NCI-H146 (cell line): Measurements from ENCODE around the gene GNAQ.
A peak's percentile ranks its signal among the peaks of the same experiment; 100 is the strongest.

ENCODE experiments used
- DNase-seq: peaks from one replicate; lab custom pipeline; 2025; lab: John Stamatoyannopoulos, UW

Gene GNAQ

DNA sequence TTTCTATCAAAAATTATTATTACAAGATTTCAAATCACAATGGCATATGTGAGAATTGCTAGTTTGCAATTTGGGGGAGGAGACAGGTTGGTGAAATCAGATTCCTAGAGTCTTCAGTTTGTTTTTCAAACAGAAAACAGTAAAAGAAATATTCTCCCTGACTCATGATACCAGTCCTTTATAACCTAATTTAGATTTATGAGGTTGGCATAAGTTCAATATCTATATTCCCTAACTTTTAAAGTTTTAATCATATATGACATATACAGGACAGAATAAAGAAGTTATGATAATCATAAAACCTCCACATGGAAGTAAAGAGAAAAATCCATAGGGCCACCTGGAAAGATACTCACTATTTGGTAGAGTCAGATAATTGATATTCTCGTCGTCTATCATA is 216.4 kb downstream of the GNAQ start:
- no peak for DNase-seq

DNA sequence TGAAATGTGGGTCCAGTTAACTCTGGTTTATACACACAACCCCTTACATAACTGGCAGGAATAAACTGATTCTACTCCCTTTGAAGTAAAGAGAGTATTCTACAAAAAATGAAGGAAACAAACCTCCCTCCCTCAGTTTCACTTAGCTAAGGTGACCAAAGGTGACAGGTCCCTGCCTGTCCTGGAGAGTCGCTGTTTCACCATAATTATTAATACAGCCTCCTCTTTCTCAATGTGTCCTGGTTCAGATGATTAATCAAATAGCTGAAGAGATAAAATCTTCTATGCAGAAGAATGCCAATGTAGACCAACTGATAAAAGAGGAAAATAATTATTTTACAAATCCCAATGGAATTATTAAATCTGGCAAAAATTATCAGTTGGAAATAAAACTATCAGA is 219.8 kb downstream of the GNAQ start:
- no peak for DNase-seq

DNA sequence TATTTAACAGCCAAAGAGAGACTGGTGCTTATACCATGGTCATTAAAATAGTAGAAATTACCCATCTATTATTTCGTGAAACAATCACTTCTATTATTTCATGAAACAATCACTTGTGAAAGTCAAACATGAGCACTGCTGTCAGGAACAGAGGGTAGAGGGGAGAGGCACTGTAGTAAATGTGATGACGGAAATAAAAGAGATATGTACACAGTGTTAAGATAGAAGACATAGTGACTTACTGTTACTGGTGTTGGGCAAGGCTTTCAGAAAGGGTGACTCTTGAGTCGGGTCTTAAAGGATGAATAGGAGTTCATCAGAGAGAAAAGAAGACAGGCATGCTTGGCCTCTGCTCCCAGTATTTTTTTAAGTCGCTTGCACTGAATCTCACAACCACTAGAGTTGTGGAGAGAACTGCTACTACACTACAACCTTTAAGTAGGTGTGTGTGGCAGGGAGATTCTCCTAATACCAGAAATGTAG is 220.9 kb downstream of the GNAQ start:
- no peak for DNase-seq

DNA sequence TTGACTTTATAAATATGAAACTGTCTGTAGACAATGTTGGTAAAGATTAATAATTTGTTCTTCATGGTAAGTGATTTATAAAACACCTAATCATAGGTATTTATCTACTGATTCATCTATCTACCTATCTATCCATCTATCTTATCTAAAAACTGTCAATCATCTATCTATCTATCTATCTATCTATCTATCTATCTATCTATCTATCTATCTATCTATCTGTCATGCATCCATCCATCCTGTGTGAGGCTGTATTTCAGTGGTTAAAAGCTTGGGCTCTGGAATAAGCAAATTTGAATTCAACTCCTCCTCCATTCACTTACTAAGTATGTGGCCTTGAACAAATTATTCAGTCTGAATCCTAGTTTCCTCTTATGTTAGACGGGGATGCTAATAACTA is 221.6 kb downstream of the GNAQ start:
- no peak for DNase-seq

DNA sequence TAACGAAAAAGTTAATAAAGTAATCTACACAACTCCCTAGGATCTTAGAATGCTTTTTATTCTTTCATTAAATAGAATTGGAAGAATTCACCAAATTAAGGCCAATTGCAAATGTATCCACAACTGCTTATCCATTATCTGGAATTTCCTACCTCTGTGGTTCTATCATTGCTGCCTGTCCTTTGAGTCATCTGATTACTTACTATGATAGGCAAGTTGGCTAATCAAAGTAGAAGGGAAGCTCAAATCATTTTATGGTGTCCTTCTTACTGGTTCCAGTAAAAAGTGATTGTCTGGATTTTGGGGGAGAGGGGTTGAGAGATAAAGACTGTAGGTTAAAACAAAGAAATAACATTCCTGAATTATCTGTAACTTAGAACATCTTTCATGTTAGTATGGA is 222.1 kb downstream of the GNAQ start:
- no peak for DNase-seq

DNA sequence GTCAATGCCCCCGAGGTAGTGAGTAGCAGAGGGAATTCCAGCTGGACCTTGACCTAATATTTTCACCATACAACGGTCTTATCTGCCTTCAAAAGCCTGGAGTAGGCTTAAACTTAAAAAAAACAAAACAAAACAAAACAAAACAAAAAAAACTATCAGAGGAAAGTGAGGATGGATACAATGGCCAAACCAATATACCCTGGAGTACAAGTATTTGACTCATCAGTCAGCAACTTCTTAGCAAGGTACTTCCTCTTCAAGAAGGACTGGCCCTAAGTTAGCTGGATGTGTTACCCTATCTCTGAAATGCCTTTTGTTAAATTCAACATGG is 222.9 kb downstream of the GNAQ start:
- DNase-seq = no peak

DNA sequence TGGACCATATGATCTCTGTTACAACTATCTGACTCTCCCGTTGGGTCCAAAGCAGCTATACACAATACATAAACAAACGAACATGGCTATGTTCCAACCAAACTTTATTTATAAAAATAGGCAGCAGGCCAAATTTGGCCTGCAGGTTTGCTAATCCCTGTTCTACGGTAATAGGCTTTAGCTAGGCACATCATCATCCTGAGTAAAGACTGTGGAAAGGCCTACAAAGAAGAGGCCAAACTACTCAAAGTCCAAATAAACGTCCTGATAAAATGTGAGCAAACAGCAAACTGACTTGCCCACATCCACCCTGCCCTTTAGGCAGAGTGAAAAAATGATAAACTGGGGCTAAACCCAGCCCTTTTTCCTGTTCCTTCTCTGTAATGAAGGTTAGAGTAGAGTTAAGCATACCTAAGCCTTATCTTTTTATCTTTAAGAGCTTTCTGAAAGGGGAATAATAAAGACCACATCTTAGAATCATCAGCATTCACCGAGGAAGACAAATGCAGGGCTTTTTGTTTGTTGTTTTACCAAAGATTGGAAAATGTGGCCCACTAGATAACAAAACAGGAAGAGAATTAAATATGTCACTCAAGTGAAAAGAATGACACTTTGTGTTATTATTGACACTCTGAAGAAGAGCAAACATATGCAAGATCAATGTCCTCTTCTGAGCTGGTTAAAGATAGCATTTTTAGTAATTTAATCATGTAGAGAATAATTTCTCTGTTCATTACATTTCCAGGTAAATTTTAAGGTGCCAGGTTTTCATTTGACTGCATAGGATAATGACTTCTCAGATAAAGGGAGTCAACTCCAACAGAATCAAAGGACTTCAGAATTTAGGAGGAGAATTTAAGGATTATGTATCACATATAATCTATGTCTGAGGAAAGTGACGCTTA is 223.5 kb downstream of the GNAQ start:
- DNase-seq = peak; percentile 4

DNA sequence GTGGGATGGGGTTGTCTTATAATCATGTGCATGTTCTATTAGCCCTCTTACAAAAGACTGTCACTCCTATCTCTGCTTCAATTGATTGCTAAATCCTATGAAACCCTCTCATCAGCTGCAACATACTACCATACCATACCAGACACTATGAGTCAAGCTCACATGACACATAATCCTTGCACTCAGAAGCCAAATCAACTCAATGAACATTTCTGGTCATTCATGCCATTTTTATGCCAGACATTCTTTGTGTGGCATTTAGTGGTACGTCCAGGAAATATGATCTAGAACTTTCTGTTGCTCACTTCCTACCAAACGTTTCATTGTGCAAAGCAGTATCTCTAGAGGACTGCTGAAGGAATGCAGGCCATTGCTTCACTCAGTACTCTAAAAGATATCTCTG is 224.3 kb downstream of the GNAQ start:
- no peak for DNase-seq

DNA sequence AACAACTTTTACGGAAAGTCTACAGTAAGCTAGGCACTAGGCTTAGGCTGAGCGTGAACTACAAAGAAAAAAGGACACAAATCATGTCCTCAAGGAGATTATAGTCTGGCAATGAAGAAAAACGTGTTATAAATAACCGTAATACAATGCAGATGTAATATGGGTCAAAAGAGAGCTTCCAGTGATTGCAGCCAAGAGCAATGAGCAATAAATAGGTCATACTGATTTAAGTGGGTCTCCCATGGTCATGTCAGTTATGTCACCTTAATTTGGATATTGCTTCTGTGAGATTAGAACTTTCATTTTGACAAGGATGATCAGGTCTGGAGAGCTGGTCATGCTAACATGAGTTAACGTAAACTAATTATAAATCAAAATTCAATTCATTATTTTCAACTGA is 224.9 kb downstream of the GNAQ start:
- no peak for DNase-seq

DNA sequence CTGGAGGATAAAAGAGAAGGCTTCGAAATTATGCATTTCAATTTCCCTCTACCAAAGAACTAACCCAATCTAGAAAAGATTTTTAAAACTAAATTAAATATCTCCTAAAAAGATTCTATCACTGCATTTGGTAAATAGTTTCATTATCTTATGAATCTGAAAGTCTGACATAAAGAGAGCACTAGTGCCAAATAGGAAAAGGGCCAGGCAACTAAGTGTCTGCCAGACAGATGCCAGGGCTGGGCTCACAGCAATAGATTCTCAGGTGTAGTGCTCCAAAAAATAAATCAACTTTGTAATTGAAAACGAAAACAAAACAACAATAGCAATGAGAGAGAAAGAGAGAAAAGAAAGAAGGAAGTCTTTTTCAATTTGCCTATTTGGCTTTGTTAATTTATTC is 225.8 kb downstream of the GNAQ start:
- DNase-seq = no peak

DNA sequence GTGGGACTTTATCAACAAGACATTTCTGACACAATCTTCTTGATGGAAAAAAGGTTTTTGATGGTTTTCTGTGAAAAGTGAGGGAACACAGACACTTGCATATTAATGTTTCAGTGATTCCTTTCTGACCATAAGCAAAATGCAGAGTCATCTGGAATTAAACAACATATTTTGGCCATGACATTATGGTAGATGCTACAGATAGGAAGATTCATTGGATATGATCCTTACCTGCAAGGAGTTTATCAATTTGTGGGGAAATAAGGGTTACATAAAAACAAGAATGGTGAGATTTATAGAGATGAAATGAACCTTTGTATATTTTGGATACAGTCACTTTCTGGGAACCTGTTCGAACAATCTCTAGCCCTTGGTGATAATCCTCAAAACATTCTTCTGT is 228.2 kb downstream of the GNAQ start:
- DNase-seq = no peak

DNA sequence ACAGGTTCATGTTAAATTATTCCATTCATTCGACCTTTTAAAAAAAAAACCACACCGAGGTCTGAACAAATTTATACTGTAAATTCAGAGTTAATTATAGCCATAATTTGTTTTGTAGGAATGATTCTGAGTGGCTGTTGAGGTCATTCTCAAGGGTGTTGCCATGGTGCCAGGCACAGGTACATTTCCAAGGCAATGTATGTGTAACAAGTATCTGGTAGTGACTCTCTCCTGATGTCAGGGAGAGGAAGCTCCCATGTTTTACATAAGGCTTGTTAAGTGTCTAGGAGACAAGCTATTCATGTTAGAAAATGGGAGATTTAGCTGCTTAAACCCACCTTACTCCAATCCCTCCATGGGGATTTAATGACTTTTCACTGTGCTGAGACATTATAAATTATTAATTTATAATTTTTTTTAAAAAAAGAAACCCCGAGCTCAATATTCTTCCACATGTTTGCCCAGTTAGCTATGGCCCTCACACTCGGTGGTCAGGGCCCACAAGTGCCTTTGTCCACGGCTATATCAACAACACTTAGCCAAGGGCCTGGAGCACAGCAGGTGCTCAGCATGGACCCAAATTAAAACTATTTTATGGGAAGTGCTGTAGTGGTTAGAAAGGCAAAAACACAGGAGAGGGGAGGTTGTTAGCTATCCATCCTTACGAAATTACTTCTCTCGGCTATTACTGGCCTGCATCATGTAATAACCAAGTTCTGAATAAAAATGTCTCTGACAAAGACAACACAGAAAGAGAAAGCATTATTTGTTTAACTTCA is 228.9 kb downstream of the GNAQ start:
- DNase-seq = peak; percentile 82

DNA sequence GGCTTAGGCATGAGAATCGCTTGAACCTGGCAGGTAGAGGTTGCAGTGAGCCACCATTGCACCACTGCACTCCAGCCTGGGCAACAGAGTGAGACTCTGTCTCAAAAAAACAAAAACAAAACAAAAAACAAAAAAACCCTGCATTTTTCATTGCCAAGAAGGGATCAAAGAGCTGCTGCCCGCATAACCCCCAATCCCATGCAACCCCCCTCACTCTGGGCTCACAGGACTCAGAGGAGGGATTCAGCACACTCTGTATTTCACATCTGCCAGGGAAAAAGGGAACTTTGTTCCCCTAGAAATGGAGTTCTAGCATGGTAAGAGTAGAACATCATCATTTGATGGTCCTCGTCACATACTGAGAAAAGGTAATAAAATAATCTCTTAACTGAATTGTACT is 229.5 kb downstream of the GNAQ start:
- no peak for DNase-seq

DNA sequence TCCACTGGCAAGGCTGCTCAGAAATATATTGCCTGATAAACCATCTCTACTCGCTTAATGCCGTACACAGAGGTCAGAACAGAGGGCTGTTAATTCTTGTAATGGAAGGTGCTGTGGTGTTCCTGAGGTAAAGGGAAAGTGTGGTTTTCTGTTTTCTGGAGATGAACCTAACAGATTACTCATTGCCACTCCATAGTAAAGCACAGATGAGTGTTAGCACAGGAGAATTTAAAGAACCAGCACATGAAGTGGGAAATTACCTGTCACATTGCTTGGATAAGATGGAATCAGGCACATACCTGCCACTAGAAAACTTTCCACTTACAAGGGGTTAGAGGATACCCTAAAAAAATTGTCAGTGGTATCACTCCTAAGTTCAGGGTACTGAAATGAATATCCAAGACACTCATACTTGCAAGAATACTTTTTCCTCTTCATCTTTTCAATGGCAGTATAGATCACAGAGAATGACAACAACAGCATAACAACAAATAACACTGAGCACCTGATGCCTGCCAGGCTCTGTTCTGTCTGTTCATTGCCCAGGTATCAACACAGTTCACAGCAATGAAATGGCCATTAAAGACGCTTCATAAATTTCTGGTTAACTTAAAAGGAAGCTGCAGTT is 230.6 kb downstream of the GNAQ start:
- no peak for DNase-seq

DNA sequence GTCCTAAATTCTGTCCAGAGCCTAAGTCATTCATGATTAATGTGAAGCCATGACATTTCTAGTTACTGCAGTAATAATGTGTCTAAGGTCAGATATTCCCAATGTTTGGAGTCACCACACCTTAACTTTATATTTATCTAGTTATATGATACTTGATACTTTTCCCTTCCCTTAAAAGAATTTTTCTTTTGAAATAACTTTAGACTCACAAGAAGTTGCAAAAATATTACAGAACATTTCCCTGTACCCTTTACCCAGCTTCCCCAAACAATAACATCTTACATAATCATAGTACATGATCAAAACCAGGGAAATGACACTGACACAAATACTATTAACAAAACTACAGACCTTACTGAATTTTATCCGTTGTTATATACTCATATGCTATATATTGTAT is 233.5 kb downstream of the GNAQ start:
- DNase-seq = no peak

DNA sequence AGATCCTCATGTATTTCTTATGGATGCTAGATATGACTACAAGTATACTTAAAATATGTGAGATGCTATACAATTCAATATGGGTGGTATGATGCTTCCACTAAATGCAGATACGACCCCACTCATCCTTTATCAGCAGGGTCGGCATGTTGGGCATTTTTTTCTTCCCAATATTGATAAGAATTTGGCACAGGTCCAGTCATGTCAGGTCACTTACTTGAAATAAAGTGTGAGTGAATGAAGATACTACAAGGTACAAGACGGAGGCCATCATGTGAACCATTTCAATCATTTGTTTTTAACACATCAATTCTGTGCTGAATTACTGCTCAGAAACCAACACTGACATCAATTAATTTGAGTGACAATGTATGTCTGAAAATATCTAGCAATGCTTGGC is 236.6 kb downstream of the GNAQ start:
- no peak for DNase-seq

DNA sequence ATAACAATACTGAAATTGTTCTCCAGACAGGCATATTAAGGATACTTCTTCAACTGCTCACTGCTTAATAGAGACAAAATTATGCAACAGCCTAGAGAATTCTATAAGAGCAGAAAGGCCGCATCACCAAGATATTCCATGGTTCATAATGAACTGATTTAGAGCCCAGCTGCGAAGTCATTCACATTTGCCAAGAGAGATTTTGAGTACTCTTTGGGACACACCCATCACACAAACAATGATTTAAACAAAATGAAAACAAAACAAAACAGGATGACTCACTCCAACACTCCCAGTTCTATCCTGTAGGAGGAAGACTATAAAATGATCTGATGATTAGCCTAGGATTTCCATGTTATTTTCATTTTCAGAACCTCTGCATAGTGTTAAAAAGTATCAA is 237.8 kb downstream of the GNAQ start:
- no peak for DNase-seq

DNA sequence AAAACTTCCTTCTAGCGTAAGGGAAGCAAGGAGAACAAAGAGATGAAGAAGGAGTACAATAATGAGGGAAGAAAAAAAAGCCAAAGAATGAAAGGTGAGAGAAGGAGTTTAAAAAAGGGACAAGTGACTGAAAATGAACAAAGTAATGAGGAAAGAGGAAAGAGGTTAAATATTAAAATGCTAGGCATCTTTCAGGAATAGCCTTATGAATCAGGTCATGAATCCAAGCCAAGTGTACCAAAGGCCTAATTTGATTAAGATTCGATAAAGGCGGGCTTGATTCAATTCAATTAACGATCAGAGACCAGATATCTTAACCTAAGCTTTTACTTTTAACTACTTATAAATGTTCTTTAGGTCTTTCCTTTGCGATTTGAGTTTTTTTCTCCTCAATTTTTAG is 241.7 kb downstream of the GNAQ start:
- no peak for DNase-seq

DNA sequence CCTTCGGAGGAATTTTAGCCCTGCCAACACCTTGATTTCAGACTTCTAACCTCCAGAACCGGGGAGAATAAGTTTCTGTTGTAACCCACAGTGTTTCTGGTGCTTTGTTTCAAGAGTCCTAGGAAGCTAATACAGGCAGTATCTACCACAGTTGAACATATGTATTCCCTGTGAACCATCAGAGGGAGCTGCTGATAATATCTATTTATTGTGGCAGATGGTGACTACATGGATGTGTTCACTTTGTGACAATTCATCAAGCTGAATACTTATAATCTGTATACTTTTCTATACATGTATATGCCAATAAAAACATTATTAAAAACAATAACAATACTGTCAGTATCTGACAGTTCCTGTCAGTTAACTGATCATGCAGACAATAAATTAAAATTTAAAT is 246.3 kb downstream of the GNAQ start:
- DNase-seq = no peak

DNA sequence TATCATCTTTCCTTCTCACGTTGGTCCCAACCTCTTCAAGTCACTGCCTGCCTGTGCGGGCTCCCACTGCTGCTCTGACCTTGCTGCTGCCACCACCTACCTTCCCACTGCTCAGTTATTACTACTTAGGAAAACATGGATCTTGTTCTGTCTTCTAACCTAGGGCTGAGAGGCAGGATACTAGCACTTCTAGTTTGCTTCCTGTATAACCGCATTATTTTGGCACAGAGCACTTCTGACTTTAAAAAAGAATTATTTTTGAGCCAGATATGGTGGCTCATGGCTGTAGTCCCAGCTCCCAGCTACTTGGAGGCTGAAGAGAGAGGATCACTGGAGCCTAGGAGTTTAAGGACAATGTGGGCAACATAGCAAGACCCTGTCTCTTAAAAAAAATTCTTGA is 248.1 kb downstream of the GNAQ start:
- DNase-seq = no peak

DNA sequence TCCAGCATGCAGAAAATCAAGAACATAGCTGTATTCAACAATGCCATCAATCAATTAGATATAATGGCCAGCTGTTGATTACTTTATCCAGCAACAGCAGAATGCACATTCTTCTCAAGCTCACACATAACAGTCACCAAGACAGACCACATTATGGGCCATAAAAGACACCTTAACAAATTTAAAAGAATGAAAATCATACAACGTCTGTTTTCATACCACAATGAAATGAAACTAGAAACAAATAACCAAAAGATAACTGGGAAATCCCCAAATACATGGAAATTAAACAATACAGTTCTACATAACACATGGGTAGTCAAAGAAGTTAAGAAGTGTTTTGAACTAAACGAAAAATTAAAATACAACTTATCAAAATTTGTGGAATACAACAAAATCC is 252.6 kb downstream of the GNAQ start:
- DNase-seq = no peak

DNA sequence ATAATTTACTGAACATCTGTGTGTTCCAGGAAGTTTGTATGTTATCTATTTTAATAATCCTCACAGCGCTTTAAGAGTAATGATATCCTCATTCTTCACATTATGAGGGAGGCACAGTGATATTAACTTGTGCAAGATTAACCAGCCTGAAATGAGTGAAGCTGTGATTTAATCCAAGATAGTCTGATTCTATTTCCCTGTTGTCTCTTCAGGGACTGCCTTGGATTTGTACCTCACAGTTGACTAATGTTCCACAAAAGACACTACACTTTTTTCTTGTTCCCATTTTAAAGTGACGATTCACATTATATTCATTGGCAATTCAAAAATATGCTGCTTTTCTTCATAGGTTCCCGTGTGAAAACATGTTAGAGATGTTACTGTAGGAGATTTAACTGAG is 258.2 kb downstream of the GNAQ start:
- no peak for DNase-seq

DNA sequence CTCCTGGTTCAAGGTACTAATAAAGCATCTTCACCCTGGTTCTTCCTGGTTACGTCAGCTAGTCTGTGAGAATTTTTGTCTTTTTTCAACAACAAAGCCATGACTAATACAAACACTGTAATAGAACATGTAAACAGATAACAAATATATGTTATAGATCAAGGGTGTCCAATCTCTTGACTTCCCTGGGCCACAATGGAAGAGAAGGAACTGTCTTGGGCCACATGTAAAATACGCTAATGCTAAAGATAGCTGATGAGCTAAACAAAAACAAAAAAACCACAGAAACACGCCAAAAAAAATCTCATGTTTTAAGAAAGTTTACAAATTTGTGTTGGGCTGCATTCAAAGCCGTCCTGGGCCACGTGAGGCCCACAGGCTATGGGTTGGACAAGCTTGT is 259.0 kb downstream of the GNAQ start:
- DNase-seq = no peak
